OCI-LY1 (cell line): Measurements from ENCODE around the gene KLHL20.

Source experiments
- CTCF ChIP-seq: fragments of 200-600 bp; sonication (generic), shearing (Covaris generic); IDR thresholded peaks from 2 replicates; pipeline ENCODE4 v1.5.1; 2017; ENCODE audit warnings: mild to moderate bottlenecking, antibody characterized with exemption, low read length, moderate library complexity, mixed read lengths
- EZH2 ChIP-seq: fragments of 200-600 bp; sonication (generic), shearing (Covaris generic); IDR thresholded peaks from 2 replicates; pipeline ENCODE4 v1.8.0; 2017; ENCODE audit warnings: borderline replicate concordance, mixed run types, mild to moderate bottlenecking, antibody characterized with exemption, low read length, moderate library complexity, mixed read lengths

GRCh38 chr1:173827611-173828010, 112.8 kb downstream of the KLHL20 start:
- no peak for TF ChIP-seq EZH2
- no peak for TF ChIP-seq CTCF
